GM12875 (cell line): Measurements from ENCODE around the gene BGN.

Experiments used
- H3K4me3 ChIP-seq: one replicate; pipeline ENCODE4 v1.5.1; 2011; ENCODE audit warnings: low read depth, low read length, control low read depth
- TF ChIP-seq, protein P1 (sequence below): IDR thresholded peaks from 2 replicates; pipeline ENCODE4 v1.5.1; 2011; ENCODE audit warnings: low read depth, mild to moderate bottlenecking, control low read depth, inconsistent platforms, low read length, moderate library complexity, borderline replicate concordance; ENCODE audit not compliant: insufficient read depth

Gene BGN

DNA sequence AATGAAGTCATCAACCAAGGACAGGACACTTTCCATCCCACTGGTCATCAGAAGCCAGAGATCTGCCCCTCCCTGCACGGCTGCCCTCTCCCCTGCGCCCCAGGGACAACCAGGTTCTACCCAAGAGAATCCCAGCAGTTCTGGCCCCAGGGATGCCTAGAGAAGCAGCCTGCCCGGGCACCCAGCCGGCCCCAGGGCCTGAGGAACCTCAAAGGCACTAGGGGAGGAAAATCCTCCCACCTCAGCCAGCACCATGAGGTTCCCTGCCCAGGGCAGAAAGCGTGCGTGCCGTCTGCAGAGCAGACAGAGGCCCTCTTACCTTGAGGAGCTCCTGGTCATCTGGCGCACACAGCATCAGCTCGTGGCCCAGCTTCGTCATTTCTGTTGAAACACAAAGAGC, 32.5 kb upstream of the BGN start:
- H3K4me3 ChIP-seq: no peak overlapping the region
- TF ChIP-seq, protein P1, sequence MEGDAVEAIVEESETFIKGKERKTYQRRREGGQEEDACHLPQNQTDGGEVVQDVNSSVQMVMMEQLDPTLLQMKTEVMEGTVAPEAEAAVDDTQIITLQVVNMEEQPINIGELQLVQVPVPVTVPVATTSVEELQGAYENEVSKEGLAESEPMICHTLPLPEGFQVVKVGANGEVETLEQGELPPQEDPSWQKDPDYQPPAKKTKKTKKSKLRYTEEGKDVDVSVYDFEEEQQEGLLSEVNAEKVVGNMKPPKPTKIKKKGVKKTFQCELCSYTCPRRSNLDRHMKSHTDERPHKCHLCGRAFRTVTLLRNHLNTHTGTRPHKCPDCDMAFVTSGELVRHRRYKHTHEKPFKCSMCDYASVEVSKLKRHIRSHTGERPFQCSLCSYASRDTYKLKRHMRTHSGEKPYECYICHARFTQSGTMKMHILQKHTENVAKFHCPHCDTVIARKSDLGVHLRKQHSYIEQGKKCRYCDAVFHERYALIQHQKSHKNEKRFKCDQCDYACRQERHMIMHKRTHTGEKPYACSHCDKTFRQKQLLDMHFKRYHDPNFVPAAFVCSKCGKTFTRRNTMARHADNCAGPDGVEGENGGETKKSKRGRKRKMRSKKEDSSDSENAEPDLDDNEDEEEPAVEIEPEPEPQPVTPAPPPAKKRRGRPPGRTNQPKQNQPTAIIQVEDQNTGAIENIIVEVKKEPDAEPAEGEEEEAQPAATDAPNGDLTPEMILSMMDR: no peak

DNA sequence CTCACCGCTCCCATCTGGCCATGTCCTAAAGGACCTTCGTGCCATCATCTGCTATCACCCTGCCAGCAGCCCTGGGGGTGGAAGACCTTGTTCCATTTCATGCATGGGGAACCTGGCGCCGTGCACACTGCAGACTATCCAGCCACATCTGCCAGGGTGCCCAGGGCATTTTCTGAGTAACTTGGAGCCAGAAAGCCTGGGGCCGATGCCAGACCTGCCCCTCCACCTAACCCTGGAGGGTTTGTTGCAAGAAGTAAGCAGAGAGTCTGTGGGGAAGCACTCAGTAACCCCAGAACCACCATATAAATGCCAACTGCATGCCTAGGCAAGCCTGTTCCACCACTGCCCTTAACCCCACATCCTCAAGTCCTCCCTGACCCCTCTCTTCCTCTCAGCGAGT, 31.7 kb upstream of the BGN start:
- TF ChIP-seq, protein P1: no peak
- H3K4me3 ChIP-seq: no peak overlapping the region

DNA sequence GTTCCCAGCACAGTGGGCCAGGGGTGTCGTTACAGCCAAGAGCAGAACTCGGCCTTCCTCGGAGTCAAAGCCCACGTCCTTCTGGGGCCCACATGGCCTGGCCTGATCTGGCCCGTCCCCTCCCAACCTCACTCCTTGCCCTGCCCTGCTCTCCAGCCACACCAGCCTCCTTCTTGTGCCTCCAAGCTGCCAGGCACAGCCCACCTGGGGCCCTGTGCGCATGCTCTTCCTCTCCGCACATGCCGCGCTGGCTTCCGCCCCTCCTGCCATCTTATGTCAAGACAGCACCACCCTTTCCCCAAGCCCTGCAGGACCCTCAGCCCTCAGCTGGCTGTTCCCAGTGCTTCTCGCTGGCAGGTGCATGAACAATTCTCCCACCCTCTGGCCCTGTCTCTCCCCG, 31.2 kb upstream of the BGN start:
- TF ChIP-seq, protein P1: no peak
- no peak overlapping the region for H3K4me3 ChIP-seq

DNA sequence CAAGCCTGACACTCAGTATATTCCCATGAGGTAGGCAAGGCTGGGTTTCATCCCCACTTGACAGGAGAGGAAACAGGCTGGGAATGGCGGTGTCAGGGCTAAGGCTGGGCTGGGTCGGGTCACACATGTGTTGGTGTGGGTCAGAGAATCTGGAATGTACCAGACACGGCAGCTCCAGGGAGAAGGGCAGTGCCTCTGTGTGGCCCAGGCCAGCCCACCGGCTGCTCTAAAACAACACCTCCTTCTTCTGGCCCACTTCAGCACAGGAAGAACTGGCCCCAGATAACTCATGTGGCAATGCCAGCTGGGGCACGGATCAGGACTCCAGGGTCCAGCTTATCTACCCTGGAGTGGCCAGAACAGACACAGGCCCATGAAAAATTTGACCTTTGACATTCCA, 30.7 kb upstream of the BGN start:
- H3K4me3 ChIP-seq: no peak overlapping the region
- TF ChIP-seq, protein P1: no peak

DNA sequence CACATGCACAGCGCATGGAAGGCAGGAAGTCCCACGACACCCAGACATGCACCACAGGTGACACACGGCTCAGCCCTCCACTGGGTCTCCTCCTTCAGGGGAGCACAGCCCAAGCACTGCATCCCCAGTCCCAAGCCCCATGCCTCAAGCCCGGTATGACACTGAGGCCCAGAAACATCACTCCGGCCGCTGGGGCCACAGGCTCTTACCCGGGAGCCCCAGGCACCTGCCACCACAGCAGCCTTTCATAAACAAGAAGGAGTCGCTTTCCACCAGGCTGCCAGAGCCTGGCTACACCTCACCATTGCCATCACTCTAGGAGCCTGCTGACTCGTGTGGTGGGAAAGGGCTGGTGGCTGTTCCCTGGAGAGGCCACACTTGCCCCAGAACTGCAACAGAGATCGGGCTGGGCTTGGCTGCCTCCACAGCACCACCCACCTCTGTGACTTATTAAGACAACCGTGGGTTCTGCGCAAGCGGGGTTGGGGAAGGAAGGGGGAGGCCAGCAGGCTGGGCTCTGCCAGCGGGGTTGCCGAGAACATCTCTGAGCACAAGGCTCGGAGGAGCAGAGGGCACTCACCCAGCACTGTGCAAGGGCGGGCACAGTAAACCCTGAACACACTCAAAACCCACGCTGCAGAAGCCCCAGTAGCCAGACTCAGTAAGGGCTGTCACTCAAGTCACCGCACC, 28.9 kb upstream of the BGN start:
- H3K4me3 ChIP-seq: no peak overlapping the region
- TF ChIP-seq, protein P1: no peak

DNA sequence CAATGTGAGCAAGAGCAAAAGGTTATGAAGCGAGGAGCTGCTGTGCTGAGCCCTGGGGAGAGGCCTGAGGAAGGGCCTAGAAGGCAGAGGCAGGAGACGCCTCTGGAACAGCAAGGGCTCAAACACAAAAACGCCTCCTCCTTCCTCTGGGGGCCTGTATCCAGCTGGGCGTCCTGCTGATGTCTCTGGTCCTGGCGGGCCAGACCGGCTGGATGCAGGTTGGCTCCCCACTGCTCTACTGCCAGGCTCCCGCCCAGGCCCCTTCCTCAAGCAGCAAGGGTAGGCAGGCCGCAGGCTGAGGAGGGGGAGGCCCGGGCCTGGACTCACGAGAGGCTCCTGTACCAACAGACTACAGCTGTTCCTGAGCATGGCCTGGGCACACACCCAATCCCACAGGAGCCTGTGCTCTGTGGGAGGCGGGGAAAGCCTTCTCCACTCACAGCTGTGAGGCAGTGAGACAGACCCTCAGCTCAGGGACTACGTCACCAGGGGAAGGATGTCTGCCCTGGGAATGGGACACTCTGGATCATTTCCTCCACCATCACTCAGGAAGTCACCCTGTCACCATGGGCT, 26.7 kb upstream of the BGN start:
- no peak overlapping the region for H3K4me3 ChIP-seq
- TF ChIP-seq, protein P1: no peak

DNA sequence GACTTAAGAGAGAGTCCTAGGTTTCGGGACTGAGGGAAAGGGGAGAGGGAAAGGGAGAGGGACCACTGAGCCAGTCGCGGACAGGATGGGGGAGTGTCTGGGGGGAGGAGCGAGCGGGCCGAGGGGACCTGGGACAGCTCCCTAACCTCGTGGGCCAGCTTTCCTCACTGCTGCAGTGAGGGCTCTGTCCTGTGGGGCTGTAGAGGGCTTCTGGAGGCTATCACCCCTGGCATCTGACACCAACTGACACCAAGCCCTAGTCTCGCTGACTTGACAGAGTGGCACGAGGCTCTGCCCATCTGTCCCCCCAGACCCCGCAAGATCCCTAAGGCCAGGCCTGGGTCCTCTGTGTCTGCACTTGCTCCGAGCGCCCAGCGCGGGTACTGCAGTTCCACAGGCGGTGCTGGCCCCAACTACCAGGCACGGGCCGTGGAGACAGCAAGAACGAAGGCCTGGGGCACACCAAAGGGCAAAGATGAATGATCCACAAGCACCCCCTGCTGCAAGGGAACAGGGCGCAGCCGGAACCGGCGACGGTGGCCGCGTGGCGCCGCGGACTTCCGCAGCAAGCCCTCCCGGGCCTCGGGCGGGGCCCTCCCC, 24.9 kb upstream of the BGN start:
- H3K4me3 ChIP-seq: peak overlapping the region; percentile 79

More for the DNA sequence above, 24.9 kb upstream of the BGN start:
- TF ChIP-seq, protein P1: no peak
